NCI-H748 (cell line): Measurements from ENCODE around the gene PRICKLE1.

Experiments used
- DNase-seq: peaks from one replicate; lab custom pipeline; 2025; ENCODE audit not compliant: unreplicated experiment; lab: John Stamatoyannopoulos, UW

The PRICKLE1 gene

DNA sequence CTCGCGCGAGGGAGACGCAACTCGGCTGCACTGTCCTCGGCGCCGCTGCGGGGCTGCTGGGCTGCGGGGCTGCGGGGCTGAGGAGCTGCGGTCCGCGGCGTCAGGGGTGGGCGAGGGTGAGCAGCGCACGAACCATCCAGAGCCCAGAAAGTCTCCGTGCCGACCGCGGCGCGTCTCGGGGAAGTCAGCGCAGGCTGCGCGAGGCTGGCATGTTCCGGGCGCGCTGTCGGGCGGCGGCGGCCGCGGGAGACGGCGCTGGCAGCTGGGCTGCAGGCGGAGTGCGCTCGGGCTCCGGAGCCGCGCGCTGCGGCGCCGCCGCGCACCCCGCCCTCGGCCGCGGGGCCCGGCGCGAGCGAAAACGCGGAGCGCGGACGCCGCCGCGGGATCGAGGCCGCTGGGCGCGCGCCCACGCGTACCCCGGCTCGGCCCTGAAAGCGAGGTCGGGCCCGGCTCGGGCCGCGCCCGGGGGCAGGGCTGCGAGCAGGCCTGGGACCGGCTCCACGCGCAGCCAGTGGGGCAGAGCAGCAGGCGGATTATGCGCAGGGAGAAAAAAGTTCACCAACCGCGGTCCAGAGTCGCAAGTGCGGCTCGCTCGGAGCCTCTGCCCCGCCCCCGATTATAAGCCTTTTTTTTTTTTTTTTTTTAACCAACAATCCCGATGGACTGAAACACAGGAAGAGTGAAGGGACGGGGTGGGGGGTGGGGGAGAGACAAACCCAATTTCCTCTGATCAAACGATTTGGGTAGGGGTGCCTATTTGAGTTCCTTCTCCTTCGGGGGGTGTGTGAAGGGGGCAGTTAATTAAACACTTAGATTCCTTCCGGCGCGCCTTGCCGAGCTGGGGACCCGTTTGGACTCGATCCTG is at the start of gene PRICKLE1:
PRICKLE1 (minus strand) TSS at position 282 of the 865 bp plus-strand sequence. CDS start 117,230 bp downstream, outside the sequence.
- peak; percentile 70 for DNase-seq

DNA sequence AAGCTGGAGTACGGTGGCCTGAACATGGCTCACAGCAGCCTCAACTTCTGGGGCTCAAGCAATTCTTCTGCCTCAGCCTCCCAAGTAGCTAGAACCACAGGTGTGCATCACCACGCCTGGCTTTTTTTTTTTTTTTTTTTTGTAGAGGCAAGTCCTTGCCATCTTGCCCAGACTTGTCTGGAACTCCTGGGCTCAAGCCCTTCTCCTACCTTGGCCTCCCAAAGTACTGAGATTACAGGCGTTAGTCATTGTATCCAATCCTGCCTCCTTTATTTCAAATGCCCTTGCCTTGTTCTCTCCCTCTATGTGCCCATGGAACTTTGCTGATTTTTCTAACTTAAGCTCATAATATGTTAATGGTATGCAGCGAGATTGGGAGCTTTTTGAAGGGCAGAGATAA is 49.2 kb upstream of the PRICKLE1 start:
- no peak for DNase-seq

DNA sequence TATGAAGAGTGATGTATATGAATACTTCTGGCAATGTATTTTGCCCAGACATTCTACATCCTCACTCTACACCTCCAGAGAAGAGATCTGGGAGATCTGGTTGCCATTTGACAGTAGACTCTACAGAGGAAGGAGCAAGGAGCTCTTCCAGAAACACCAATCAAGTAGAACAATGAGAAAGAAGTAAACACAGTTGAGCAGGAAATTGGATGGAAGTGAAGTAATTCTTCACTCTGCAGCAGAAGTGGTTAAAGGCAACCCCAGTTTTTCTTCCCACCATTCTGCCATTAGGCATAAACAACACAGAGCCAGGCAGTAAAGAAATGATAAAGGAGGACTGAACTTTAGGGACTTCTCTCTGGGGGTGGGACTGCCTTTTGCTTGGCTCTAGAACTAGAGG is 48.5 kb upstream of the PRICKLE1 start:
- no peak for DNase-seq

DNA sequence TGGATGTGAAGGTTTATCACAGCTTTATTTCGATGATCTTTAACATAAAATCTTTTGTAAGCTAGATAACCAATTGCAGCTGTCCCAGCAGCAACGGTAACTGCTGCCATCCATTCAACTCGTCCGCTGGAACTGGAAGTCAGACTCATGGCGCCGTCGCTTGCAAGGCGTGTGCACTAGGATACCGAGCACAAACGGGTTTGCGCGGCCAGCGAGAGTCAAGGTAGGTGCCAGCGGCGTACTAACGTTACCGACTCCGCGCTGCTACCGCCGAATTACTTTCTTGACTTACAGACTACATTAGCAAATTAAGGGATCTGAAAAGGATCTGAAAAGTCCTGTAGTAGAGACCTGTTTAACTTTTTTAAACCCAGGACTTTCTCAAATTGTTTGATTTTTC is 47.4 kb upstream of the PRICKLE1 start:
- peak; percentile 12 for DNase-seq

DNA sequence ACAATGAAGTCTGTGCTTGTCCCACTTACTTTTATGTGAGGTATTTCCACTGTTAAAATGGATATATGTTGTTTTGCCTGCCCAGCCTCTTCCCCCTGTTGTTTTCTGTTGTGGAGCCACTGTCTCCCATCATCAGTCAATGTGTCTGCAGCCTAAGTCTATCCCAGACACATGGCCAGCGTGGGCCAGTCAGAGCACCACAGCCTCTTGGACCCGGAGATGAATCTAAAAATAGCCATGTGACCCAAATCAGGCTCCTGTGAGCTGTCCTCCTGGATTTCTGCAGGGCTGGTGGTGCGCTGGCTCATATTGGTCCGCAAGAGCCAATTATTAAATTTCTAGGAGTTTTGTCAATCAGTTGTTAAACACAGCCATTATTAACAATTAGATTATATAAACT is 44.0 kb upstream of the PRICKLE1 start:
- DNase-seq: no peak

DNA sequence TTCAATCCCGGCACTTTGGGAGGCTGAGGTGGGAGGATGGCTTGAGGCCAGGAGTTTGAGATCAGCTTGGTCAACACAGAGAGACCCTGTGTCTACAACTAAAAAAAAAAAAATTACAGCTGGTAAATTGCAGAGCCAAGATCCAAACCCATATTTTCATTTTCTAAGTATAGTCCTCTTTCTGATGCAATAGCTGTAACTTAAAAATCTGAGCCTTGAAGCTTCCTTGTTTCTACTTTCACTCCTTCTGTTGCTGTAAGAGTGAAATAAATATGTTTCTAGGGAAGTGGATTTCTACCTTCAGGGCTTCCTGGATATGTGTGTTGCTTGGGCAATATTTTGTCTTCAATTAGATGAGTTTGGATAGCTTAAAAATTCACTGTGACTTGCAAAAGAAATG is 42.0 kb upstream of the PRICKLE1 start:
- no peak for DNase-seq

DNA sequence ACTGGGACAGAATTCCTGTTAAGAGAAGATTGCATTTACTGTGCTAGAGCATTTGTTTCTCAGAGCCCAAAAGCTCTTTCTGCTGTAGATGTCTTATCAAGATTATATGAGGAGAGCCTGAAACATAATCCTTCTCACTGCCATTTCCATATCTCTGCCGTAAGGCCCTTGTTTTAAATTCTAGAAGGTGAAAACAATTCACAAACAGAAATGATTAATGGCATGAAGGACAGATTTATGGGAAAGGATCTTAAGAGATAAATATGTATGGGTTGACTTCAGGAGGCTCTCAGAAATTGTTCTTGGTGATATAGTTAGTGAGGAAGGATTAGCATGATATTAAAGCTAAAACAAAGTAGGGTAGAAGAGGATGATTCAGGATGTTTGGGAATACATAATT is 40.8 kb upstream of the PRICKLE1 start:
- DNase-seq: no peak

DNA sequence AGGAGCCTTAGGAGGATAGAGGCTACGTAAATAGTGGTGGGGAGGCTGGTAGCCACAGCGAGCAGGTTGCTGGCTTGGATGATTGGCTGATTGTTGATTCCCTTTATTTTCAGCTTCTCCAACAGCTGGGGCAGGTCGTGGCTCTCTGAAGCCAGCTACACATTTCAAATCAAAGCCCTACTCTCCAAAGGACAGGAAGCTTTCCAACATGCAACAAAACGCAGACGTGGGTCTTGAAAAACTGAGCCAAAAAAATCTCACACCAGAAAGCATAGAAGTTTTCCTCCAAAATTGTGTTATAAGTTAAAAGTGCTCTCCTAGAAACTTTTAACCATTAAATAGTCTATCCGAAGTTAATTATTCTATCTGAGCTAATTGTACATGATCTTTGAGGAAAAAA is 37.6 kb upstream of the PRICKLE1 start:
- DNase-seq: no peak

DNA sequence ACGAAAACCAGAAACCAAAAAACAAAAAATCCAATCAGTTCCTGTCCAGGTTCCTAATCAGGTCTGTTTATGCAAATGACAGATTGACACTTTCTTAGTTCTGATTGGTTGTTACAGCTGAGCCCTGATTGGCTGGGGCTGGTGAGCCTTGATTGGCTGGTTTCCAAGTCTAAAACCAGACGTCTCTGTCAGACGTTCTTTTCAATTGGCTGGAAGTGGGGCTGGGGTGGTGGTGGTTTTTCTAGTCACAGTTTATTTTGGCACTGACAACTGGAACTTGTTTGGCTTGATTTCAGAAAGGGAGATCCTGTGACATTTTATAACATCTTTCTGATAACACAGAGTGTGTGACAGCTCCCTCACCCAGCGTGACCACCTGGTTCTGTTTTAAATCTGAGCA is 36.1 kb upstream of the PRICKLE1 start:
- peak; percentile 30 for DNase-seq

DNA sequence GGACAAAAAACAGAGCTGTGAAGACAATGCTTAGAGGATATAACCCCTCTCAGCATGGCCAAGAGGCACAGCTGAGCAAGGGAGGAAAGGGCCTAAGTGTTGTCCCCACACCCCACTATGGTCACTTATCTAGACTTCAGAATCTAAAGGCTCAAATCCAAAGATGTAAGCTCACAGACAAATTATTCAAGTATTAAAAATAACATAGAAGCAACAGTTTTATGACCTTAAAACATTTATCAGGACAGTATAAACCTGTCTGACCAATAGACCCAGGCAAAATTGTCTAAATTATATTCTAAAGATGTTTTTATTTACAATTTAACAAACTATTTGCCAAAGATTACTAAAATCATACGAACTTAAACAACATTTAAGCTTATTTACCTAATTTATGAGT is 28.1 kb upstream of the PRICKLE1 start:
- DNase-seq: no peak

DNA sequence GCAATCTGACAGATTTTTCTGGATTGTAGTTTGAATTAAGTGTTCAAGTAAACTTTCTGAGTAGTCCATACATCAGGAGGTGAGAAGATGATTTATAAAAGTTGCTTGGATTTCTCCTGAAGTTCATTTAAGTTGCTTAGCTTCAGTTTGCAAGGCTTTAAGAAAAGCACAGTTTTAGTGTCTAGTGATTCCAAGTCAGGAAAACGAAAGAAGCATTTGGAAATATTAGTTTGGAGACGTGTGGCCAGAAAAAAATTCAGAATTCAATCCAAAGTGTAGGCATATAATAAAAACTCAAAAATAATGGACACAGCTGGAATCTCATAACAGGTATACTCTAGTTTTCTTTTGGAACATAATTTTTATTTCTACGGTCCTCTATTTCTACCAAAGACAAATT is 25.5 kb upstream of the PRICKLE1 start:
- DNase-seq: no peak

DNA sequence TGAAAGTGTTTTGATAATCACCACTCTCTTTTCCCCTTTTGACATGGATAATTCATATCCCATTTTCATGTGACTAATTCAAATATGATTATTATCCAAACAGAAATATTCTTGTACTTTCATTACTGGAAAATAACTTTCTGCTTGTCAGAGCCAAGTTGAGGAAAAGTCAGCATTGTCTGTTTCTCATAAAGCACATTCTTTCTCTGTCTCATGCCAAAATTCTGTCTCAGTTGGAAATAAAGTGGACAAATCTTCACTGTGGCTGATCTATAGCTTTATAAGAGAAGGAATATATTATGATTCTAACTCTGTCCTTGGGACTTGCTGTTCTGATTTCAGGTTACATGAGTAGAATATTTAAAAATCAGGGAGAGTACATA is 22.7 kb upstream of the PRICKLE1 start:
- DNase-seq: no peak

DNA sequence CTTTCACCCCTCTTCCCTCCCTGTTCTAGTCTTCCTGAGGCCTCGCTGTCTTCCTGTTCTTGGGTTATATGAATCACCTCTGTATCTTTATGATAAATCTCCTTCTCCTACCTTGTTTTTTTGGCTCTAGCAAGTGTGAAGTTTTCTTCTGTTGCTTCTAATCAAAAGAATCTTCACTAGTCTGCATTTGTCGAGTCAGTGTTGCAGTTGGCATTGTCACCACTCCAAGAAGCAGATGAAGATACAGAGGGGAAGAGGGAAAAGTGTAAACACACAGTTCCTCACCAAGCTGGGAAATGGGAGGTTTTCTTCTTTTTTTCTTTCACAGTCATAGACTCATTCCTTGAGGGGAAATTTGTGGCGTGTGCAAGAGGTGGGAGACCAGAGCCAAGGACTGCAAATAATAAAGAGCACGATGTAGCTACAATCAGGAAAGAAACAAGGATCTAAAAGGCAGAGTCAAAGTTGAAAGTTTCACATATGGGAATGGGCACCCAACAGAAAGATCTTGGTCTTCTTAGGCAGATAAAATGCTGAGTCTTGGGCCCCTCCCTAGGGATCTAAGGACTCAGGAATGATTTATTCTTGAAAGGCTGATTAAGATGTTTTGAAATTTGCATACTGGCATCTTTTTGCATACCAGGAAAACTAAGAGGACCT is 22.2 kb upstream of the PRICKLE1 start:
- no peak for DNase-seq

DNA sequence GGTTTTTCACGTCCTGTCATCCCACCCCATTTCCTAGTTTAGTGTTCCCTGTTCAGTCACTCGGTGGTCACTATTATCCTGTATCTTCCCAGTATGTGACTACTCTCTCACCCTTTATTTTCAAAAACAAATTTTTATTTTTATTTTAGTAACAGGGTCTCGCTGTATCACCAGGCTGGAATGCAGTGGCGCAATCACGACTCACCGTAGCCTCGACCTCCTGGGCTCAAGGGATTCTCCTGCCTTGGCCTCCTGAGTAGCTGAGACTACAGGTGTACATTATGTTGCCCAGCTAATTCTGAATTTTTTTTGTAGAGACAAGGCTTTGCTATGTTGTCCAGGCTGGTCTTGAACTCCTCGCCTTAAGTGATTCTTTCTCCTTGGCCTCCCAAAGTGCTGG is 20.1 kb upstream of the PRICKLE1 start:
- no peak for DNase-seq

DNA sequence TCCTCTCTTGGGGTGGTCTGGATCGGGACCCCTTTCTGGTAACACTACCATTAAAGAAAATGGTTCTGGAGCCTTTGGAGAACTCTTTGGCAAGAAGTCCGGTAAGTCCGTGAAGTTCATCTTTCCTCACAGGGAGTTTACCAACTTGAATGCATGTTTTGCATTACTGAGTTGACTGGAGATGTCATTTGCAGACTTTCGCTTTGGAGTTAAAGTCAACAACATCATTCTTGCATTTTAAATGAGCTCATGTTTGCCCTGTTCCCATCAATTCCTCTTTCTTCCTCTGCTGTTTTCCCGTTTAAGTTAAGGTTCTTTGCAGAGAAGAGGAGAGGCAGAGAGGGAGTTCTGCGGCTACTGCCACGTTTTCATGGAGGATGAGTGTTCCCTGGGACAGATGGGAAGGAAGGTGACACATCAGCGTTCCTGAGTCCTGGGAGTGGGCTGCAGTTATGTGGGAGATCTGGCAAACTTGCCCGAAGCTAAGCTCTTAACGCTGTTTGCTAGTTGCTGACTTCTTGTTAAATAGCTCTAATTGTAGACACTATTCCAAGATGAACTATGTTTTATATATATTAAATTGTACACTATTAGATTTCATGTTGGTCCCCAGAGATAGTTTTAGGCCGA is 18.8 kb upstream of the PRICKLE1 start:
- DNase-seq: no peak

DNA sequence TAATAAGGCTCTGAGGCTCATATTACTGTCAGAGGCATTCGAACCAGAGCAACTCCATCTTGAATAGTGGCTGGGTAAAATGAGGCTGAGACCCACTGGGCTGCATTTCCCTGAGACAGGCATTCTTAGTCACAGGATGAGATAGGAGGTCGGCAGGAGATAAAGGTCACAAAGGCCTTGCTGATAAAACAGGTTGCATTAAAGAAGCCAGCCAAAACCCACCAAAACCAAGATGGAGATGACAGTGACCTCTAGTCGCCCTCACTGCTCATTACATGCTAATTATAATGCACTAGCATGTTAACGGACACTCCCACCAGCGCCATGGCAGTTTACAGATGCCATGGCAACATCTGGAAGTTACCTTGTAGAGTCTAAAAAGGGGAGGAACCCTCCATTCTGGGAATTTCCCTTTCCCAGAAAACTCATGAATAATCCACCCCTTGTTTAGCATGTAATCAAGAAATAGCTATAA is 18.1 kb upstream of the PRICKLE1 start:
- peak; percentile 21 for DNase-seq

DNA sequence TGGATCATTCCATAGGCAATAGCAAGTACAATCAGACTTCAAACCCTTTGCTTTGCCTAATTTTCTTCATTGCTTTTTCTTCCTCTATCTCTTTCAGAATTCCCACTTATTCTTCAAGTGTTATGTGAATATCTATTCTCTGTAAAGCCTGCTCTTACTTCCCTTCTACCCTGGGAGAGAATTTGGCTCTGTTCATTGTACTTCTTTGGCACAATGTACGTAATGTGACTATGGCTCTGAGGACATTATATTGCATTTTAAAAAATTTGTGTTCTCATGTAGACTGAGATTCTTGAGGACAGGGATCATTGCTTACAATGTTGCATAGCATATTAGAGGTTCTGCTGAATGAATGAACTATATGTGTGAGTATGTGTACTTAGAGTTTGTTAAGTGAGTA is 16.9 kb upstream of the PRICKLE1 start:
- no peak for DNase-seq

DNA sequence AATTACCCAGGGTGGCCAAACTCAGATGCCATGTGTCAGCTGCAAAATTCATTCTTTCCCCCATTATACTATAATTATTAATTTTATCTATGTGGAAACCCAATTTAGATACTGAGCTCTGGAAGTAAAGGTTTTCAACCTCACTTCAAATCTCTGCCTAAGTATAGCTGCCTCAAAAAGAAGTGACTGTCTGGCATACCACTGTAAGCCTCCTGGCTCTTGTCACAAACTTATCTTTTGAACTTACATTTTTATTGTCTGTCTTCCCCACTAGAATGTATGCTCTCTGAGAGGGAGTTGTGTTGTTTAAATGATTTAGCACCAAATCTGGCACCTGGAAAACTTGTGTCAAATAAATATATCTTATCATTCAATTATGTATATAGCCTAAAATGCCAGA is 16.1 kb upstream of the PRICKLE1 start:
- DNase-seq: no peak

DNA sequence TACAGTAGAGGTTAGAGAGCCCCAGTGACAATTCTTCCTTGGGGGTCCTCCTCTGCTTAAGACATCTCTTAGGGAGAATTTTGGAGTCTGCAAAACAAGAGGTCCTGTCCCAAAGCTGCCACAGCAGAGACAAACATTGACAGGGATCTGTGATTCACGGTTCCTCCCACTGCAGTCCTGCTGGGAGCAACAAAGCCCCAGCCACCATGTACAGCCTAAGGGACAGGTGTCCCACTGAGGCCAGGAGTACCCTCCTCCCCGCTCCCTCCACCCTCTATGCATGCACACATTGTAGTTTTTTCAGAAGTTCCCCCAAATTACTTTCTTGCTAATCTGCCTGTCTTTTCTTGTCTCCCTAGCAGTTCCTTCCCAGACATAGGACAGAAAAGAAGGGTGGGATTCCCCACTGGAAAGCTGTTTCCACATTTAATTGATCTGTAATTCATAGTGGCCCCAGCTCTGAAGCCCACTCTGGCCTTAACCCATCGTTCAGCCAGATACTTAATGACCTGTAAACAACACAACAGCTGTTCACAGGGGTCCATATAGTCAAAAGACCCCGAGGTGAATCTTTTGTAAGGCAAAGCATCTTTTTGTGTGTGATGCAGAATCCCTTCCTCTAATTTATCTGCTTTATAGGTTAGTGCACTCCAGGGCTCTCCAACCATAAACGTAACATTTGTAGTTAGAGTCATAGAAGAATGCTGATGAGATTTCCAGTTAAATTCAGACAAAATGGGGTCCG is 13.9 kb upstream of the PRICKLE1 start:
- no peak for DNase-seq

DNA sequence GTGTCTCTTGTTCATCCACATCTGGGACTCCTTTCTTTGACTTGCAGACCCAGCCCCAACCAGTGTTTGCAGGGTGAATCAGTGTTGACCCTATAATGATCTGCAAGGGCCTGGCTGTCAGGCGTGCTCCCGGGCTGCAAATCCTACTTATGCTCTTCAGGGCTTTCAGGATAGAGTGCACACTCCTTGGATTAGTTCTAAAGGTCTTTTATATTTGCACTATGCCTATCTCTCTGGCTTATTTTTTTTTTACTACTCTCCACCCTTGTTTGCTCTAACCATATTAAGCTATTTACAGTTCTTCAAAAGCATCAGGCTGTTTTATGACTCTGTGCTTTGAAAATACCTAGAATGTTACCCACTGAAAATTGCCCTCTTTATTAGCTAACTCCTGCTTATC is 4.3 kb upstream of the PRICKLE1 start:
- DNase-seq: peak; percentile 28

DNA sequence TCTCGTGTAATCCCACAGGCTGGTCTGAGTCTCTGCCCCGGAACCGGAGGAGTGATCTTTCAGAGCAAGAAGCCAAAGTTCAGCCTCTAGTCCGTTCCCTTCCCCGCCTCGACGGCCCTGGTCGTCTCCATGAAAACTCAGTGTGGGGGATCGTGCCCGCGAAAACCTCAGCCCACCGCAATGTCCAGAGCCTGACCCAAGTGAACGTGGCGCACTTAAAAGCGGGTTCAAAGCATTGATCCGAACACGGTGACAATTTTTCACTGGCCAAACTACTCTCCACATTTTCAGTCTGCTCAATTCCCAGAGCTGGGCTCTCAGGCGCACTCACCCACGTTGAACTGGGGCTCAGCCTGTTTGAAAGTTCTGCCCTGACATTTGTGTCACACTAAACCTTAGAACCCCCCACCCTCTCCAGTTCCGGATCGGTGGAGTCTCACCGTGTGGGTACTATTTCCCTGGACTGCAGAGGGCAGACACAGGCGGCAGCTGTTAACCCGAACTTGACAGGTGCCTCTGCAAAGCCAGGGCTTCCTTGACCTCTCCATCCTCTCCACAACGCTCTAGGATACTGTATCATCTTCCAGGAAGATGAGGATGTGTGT is 886 bp upstream of the PRICKLE1 start:
- peak; percentile 57 for DNase-seq
